NCI-H2081 (cell line): Measurements from ENCODE around the gene NATD1.
"Not testable (repeated sequence)": the region's sequence is repeated elsewhere in the genome, so short reads cannot be mapped to it uniquely, and the experiment has no call there.

Source experiments
- DNase-seq, 2 experiments: peaks; one replicate each; lab custom pipeline; 2025; lab: John Stamatoyannopoulos, UW

NATD1 gene

DNA sequence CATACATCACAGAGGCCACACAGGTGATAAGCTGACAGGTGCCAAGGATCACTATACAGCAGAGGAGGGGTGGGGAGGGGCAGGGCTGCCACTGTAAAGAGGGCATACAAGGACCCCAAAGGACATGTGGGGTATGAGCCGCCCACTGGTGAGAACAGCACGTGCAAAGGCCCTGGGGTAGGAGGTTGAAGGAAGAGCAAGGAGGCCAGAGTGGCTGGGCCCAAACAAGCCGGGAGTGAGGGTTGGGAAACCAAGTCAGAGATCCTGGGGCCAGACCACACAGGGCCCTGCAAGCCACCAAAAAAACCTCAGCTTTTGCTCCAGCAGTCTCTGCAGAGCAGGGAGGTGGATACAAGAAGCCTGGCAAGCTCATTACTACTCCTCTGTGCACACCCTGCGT lies 6.5 kb downstream of the NATD1 start:
- no peak for DNase-seq

- DNase-seq, result no peak
Observed at GRCh38 chr17:21245639-21246084, 7.5 kb downstream of the NATD1 start.

- DNase-seq, result no peak
Observed at GRCh38 chr17:21243516-21244303, 9.5 kb downstream of the NATD1 start.

GRCh38 chr17:21242780-21243515 lies 10.3 kb downstream of the NATD1 start:
- no peak for DNase-seq

DNA sequence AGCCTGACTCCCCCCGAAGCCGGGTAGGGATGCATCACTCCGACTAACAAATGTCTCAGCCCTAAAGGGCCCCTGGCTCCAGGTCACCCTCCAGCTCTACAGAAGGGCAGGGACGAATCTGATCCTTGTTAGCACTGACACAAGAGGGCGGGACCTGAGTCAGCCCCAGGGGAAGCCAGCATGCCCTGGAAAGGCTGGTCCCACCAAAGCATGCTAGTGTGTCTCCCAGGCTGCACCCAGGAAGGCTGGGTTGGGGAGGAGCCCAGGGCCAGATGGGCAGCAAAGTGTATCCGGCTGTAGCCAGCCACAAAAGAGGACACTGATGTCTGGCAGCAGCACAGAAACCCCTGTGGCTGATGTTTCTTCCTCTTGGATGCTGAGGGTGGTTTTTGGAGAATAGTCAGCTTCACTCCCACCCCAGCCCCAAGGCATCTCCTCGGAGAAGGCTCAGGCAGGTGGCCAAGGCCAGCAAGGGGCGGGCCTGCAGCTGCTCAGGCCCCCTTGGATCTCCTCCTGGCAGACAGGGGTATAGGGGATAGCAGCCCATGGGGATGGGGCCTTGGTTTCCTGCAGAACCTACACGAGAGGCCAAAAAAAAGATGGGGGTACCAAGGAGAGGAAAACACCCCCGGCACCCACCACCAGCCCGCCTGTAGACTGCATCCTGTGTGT lies 11.0 kb downstream of the NATD1 start:
- no peak for DNase-seq

DNA sequence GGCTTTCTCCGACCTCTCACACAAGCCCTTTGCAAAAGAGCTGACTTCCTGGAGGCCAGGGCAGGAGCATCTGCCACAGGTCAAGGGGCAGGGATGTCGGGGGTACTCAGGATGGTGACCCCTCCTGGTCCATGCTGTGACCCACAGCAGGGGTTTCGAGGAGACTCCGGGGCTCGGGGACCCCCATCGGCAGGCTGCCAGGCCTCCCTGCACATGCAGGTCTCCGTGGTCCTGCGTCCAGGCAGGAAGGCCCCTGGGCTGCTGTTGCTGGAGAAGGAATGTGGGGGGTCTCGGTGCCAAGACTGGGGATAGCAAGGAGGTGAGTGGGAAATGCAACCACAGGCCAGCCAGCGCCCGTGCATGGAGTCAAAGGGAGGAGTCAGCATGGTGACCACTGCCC lies 11.6 kb downstream of the NATD1 start:
- DNase-seq, result no peak

DNA sequence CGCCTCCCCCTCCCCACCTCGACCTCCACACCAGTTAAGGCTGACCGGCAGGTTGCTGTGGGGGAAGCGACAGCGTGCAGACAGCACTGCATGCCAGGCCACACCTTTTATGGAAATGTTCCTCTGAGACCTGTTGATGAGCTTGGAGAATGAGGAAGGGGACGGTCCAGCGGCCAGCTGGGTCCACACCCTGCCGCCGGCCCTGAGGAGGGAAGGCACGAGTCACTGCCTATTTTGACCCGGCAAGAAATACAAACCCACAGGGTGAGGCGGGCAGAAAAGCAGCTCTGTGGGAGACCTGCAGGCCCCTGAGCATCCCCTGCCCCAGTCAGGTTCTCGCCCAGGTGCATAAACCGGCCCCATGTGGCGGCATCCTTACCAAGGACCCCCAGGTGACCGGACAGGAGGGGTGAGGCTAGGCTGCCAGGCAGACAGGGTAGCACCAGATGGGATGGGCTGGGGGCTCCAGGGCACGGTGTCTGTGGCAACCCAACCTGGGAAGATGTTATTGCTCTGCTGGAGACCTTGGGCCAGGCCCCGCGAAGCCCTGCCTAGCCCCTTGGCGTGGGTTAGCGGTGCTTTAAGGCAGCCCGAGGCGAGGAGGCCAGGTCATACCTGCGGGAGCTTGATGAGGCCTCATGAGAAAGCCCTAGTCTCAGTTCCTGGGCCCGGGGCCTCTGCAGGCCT lies 12.7 kb downstream of the NATD1 start:
- DNase-seq, result no peak

- DNase-seq, result no peak
Observed at GRCh38 chr17:21239680-21240368, 13.4 kb downstream of the NATD1 start.

- DNase-seq, result no peak
Observed at GRCh38 chr17:21235921-21236320, 17.3 kb downstream of the NATD1 start.

DNA sequence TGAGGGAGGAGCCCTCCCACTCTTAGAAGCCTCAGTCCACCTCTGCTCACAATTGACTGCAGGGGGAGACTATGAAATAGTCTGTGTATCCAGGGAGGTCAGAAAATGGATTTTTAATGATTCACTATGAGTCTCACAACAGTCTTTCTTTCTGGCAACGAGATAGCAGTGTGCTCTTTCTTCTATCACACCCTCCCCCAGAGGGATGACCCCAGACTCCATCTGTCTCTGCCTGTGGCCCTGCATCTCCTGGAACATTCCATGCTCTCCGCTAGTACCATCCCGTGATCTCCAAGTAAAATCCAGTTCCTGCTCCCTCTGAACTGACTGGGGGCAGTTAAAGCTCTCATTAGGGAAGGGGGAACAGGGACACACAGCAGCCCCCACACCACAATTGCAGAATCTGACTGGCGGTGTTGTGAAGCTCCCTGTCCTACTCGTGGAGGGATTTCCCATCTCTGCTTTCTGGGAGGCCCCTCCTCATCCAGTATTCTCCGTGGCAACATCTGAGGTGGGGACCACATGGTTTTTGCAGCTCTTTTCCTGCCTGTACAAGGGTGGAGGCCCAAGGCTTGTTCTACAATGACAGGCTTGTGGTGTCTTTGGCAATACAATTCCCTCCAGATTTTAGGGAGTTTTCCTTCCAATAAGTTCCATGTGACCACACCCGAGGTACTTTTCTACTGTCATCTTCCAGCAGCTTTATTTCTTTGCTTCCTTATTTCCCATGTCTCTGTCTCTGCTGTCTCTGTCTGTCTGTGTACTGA lies 19.4 kb downstream of the NATD1 start:
- DNase-seq, result no peak

- DNase-seq, result no peak
Observed at GRCh38 chr17:21232033-21232749, 21.0 kb downstream of the NATD1 start.

- DNase-seq, result no peak
Observed at GRCh38 chr17:21231533-21231932, 21.7 kb downstream of the NATD1 start.

DNA sequence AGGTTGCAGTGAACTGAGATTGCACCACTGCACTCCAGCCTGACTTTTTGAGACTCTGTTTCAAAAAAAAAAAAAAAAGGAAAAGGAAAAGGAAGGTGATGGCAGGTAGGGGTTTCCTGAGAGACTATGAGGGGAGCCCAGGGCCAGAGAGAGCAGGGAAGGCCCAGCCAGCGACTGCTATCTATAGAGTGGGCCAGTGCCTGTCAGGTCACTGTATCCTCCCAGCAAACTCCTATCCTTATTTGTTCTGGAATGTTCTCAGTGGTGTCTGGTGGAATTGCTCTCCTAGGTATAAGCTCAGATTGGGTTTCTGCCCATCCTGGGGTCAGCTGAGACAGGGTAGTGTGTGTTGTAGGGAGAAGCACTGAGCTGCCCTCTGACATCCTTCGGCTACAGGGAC lies 24.4 kb downstream of the NATD1 start:
- DNase-seq, result no peak

DNA sequence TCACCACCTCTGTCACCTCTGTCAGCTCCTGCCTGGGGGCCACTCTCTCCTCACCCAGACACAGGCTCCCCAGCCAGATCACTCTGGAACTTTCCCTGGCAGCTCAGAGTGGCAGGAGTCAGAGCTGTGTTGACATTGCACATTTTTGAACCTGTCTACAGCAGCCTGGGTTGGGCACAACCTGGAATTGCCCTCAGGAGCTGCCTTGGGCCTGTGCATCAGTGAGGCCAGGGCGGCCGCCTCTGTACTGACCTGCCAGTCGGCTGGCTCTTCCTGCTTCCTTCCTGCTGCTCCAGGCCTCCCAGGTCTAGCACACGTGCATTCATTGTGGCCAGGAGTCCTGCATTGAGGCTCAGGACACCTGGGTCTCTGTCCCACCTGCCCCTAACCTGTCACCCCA lies 25.1 kb downstream of the NATD1 start:
- no peak for DNase-seq

DNA sequence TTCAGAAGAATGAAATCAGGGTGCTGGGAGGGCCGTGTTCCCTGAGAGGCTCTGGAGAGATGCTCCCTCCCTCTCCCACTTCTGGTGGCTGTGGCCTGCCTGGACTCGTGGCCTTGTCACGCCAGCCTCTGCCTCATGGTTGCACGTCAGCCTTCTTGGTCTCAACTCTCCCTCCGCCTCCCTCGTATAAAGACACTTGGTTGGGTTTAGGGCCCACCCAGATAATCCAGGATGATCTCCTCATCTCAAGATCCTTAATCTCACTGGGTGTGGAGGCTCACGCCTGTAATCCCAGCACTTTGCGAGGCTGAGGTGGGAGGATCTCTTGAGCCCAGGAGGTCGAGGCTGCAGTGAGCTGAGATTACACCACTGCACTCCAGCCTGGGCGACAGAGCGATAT lies 25.9 kb downstream of the NATD1 start:
- not testable (repeated sequence) for DNase-seq

DNA sequence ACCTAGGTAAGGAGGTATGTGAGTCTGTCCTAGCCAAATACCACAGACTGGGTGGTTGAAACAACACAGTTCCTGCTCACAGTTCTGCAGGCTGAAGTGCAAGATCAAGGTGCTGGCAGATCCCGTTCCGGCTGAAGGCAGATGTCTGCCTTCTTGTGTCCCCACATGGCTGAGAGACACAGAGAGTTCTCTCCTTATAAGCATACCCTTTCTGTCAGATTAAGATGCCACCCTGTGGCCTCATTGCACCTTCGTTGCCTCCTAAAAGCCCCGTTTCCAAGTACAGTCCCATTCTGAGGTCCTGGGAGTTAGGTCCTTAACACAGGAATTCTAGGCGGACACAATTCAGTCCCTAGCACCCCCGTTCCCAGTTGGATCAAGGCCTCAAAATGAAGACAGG lies 30.1 kb downstream of the NATD1 start:
- DNase-seq, result no peak

- DNase-seq, result no peak
Observed at GRCh38 chr17:21218831-21219380, 34.3 kb downstream of the NATD1 start.

- no peak for DNase-seq
Observed at GRCh38 chr17:21218101-21218500, 35.1 kb downstream of the NATD1 start.

- no peak for DNase-seq
Observed at GRCh38 chr17:21217346-21217745, 35.9 kb downstream of the NATD1 start.

- no peak for DNase-seq
Observed at GRCh38 chr17:21215935-21216334, 37.3 kb downstream of the NATD1 start.
